ENCODE data around the gene MYO1G. TPM values are rescaled to one million over a fixed set of nuclear protein-coding genes. Genes with fewer than 3 reads are reported as not detected.

MYO1G gene
- total RNA-seq, 1 experiment from 2014 or later, result 0.57 TPM

DNA sequence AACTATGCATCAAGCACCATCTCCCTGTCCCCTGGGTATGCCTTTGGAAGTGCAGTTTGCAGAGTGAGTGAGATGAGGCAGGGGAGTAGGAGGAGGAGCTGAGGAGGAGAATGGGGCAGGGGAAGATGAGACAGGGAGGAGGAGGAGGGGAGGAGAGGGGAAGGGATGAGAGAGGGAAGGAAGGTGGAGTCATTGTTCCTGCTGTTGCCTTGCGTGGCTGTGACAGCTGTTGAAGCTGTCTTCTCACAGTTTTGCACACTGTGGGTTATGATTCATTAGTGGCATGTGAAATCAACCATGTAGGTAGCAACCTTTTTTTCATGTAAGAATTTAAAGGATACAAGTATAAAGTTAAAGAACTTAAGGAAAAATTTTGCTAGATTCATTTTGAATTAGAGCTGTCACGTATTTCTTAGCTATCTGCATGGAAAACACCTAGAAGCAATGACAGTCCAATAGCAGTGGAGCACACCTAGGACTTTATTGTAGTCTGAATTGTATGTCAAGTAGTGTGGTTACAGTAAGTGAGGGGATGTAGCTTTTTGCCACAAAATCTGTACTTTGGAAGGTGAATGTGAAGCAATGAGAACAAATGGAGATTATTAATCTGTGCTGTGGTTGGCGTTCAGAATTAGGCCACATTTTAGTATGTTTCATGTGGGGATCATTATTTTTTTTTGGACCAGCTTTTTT is 42.9 kb upstream of the MYO1G start:
- H2BK15ac ChIP-seq (ENCODE audit: low read depth, low read length), result no peak overlapping the region
- H3K4me2 ChIP-seq (ENCODE audit: insufficient read depth, insufficient read length, low read length), result no peak overlapping the region
- no peaks in the 10 kb centered on the region for H3K79me2 ChIP-seq (ENCODE audit: insufficient read depth, low read length)

More for the DNA sequence above, 42.9 kb upstream of the MYO1G start:
- H3K4me1 Mint-ChIP-seq, result peaks cover 3% of the 10 kb centered on the region in 2 experiments
- H3K27ac Mint-ChIP-seq, result peak overlapping the region in 1 of 3 experiments; percentile 51; a peak in 1 of 7 replicates
- no peaks in the 10 kb centered on the region for H3K27me3 Mint-ChIP-seq (ENCODE audit: low read depth)
- no peak overlapping the region for H3K4me3 Mint-ChIP-seq
- H3T11ph ChIP-seq (ENCODE audit: low read length), result no peak overlapping the region
- H3K23me2 ChIP-seq (ENCODE audit: insufficient read length, low read depth, low read length, poor library complexity, severe bottlenecking), result no peaks in the 10 kb centered on the region
- no peak overlapping the region for H2AK5ac ChIP-seq (ENCODE audit: insufficient read length, low read length)
- H2BK5ac ChIP-seq (ENCODE audit: insufficient read length, low read length), result no peak overlapping the region
- H4K91ac ChIP-seq (ENCODE audit: insufficient read length, low read depth, low read length), result no peak overlapping the region
- no peaks in the 10 kb centered on the region for H3K9me3 ChIP-seq (ENCODE audit: control insufficient read depth, low read depth, low read length)
- no peak overlapping the region for H2BK12ac ChIP-seq (ENCODE audit: insufficient read length, low read depth, low read length)
- H4K8ac ChIP-seq (replicated peaks; ENCODE audit: insufficient read length, low read depth, low read length), result peak overlapping the region; percentile 86
- no peak overlapping the region for H3K23ac ChIP-seq (ENCODE audit: insufficient read length, low read depth, low read length)
- no peak overlapping the region for H3K27ac ChIP-seq (ENCODE audit: insufficient read length, low read depth, low read length)
- no peaks in the 10 kb centered on the region for H3K79me1 ChIP-seq (ENCODE audit: insufficient read depth, low read depth, low read length, poor library complexity, severe bottlenecking)
- no peak overlapping the region for H4K5ac ChIP-seq (ENCODE audit: insufficient read length, low read depth, low read length)
- no peaks in the 10 kb centered on the region for H4K20me1 ChIP-seq (ENCODE audit: control insufficient read depth, insufficient read depth, insufficient read length)
- peaks cover 6 to 8% of the 10 kb centered on the region in 2 experiments; a peak in 4 of 5 replicates for H3K9me3 Mint-ChIP-seq
- H2AFZ ChIP-seq (ENCODE audit: low read length), result no peak overlapping the region
- no peaks in the 10 kb centered on the region for H3K4me1 ChIP-seq (ENCODE audit: insufficient read depth, low read length)
- no peak overlapping the region for H3K56ac ChIP-seq (ENCODE audit: insufficient read length, low read depth, low read length)
- H3K36me3 Mint-ChIP-seq (ENCODE audit: insufficient read depth in 1 of 3, low read depth in 3 of 3), result peaks cover 13 to 30% (median 23%) of the 10 kb centered on the region in 3 experiments
- no peak overlapping the region for H2BK120ac ChIP-seq (ENCODE audit: low read depth, low read length, poor library complexity, severe bottlenecking)
- no peak overlapping the region; the same call in 1 of the 2 replicates for H3K14ac ChIP-seq (ENCODE audit: insufficient read depth, low read length)
- no peak overlapping the region for H2BK20ac ChIP-seq (ENCODE audit: low read depth, low read length, poor library complexity, severe bottlenecking)
- H3K18ac ChIP-seq (ENCODE audit: insufficient read length, low read depth, low read length), result no peak overlapping the region
- no peak for DNase-seq
- TF ChIP-seq, protein P1, sequence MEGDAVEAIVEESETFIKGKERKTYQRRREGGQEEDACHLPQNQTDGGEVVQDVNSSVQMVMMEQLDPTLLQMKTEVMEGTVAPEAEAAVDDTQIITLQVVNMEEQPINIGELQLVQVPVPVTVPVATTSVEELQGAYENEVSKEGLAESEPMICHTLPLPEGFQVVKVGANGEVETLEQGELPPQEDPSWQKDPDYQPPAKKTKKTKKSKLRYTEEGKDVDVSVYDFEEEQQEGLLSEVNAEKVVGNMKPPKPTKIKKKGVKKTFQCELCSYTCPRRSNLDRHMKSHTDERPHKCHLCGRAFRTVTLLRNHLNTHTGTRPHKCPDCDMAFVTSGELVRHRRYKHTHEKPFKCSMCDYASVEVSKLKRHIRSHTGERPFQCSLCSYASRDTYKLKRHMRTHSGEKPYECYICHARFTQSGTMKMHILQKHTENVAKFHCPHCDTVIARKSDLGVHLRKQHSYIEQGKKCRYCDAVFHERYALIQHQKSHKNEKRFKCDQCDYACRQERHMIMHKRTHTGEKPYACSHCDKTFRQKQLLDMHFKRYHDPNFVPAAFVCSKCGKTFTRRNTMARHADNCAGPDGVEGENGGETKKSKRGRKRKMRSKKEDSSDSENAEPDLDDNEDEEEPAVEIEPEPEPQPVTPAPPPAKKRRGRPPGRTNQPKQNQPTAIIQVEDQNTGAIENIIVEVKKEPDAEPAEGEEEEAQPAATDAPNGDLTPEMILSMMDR (conservative IDR thresholded peaks at IDR 0.05), result no peak
- no CpG with 5 or more reads among the region's 3 CpGs for WGBS (ENCODE audit: extremely low coverage, insufficient read length, low lambda C conversion rate)
- no peak overlapping the region for H3K4ac ChIP-seq (ENCODE audit: low read depth, low read length)
- H3K9ac ChIP-seq (ENCODE audit: extremely low read depth, insufficient read length, low read length), result no peak overlapping the region
- no peaks in the 10 kb centered on the region for H3K27me3 ChIP-seq (ENCODE audit: insufficient read depth, low read length)

Measured in H9 (cell line).